Breast epithelium (tissue), 4 donors: Measurements from ENCODE around the gene EHD4. TPM values are rescaled to one million over a fixed set of nuclear protein-coding genes. Genes with fewer than 3 reads are reported as not detected.
A peak's percentile ranks its signal among the peaks of the same experiment; 100 is the strongest.

Experiments used
- DNase-seq, 2 donors: peaks; one replicate each; pipeline ENCODE4 v3.0.0-alpha.2; 2019; ENCODE audit warnings: low spot score in 2 of 2
- H3K27ac ChIP-seq, 2 donors: fragments of 200-600 bp; sonication (generic) in 1 of 2; one replicate each; pipeline ENCODE4 v1.5.1; 2016 to 2019; ENCODE audit warnings: mild to moderate bottlenecking in 1 of 2
- H3K27me3 ChIP-seq, 2 donors: fragments of 200-600 bp; sonication (generic) in 1 of 2; one replicate each; pipeline versions ENCODE4 v1.5.1 to v1.6.0; 2017 to 2019; ENCODE audit warnings: control low read depth in 1 of 2, mild to moderate bottlenecking in 1 of 2
- H3K36me3 ChIP-seq: fragments of 200-600 bp; one replicate; pipeline ENCODE4 v1.5.1; 2019
- H3K4me1 ChIP-seq, 2 donors: fragments of 200-600 bp; sonication (generic); one replicate each; pipeline ENCODE4 v1.5.1; 2016 to 2019; ENCODE audit warnings: control low read depth in 1 of 2
- H3K4me3 ChIP-seq, 3 donors: fragments of 200-600 bp; sonication (generic); 1 replicate in 2 of 3; 2 replicates in 1 of 3; pipeline ENCODE4 v1.5.1; 2016 to 2019; ENCODE audit warnings: mild to moderate bottlenecking in 3 of 3, moderate library complexity in 2 of 3
- H3K9me3 ChIP-seq, 2 donors: fragments of 200-600 bp; sonication (generic) in 1 of 2; one replicate each; pipeline ENCODE4 v1.5.1; 2016 to 2019; ENCODE audit warnings: control low read depth in 1 of 2
- CTCF ChIP-seq, 3 donors: fragments of 450-650 bp; IDR thresholded peaks; one replicate each; pipeline ENCODE4 v1.5.1; 2016 to 2017; ENCODE audit warnings: antibody characterized with exemption in 3 of 3, mild to moderate bottlenecking in 3 of 3, moderate library complexity in 3 of 3
- POLR2A ChIP-seq: fragments of 450-650 bp; IDR thresholded peaks from one replicate; pipeline ENCODE4 v1.6.1; 2016; ENCODE audit warnings: antibody characterized with exemption, mild to moderate bottlenecking, moderate library complexity
- POLR2AphosphoS5 ChIP-seq, 3 donors: sonication (generic); formaldehyde crosslinking; IDR thresholded peaks; one replicate each; pipeline ENCODE4 v1.6.1; 2017; ENCODE audit warnings: antibody characterized with exemption in 3 of 3
- intact Hi-C: fragments of 100-400 bp; cut with DNase I; formaldehyde crosslinking; loops from one replicate; pipeline ENCODE4 v1.15.1; 2023; ENCODE audit warnings: low total_unique reads
- total RNA-seq, 3 donors: library from RNA; depleted of rRNA; stranded (reverse); fragments of >200 nt; gene quantifications; one replicate each; pipeline ENCODE4 v1.1.0, GENCODE V29; 2016

EHD4 gene
- total RNA-seq, 3 donors from 2014 or later: 30.2 to 30.5 (median 30.4) TPM

- no peak for DNase-seq
- H3K36me3 ChIP-seq: no peaks in the 10 kb centered on the region
- TF ChIP-seq POLR2A (no peak), POLR2AphosphoS5 (IDR thresholded peaks at IDR 0.05) (no peak), CTCF (IDR thresholded peaks at IDR 0.05) (no peak)
- H3K27ac ChIP-seq: peak overlapping the region; percentile 28 to 87
- no peak overlapping the region for H3K4me3 ChIP-seq
- H3K9me3 ChIP-seq: no peaks in the 10 kb centered on the region
- intact Hi-C loops: no loop called here
- no peaks in the 10 kb centered on the region for H3K27me3 ChIP-seq
- H3K4me1 ChIP-seq: peaks cover 6 to 73% of the 10 kb centered on the region in 2 donors
Observed at GRCh38 chr15:41930221-41930866, 42.0 kb downstream of the EHD4 start.

DNA sequence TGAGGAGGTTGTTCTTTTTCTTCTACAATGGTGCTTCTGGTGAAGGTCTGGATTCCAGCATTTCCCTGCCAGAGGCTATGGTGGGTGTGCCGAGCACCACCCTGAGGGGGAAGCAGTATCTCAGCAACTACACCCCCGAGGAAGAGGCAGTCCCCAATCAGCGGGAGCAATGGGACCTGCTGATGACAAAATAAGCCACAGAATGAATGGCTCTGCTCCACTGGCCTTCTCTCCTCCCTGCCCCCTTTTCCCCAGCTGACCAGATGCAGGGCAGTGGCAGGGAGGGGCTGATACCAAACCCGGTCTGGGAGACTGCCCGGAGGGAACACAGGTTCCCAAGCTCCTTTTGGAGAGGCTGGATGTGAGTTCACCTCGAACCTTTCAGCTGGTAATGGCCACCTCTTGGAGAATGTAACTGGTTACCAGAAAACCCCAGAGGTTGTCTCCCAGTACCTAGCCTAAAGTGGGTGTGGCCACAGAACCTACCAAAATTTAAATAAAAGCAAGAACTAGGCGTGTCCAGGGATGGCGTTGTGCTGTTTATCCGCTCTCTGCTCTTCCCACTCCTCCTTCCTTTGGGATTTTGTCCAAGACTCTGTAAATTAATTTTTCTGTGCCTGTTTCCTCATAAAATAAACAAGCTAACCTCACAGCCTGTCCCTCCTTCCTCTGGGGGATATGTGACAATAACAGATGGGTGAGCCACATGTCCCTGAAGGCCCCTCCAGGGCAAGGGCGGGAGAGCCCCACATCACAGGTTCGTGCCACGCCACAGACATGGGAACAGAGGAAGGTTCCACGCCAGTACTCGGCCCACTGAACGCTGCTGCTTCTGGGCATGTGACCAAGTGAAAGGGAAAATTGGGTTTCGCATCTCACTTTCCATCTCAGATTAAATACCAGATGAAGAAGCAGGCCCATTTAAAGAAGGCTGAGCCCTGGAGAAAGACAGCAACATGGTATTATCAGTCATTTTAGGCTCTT lies 43.4 kb downstream of the EHD4 start:
- H3K4me3 ChIP-seq: no peak overlapping the region
- H3K4me1 ChIP-seq: peaks cover 6 to 62% of the 10 kb centered on the region in 2 donors
- TF ChIP-seq POLR2A: no peak
- no peak for TF ChIP-seq POLR2AphosphoS5 (IDR thresholded peaks at IDR 0.05)
- TF ChIP-seq CTCF (IDR thresholded peaks at IDR 0.05): no peak
- intact Hi-C loops: no loop called here
- H3K36me3 ChIP-seq: no peaks in the 10 kb centered on the region
- H3K9me3 ChIP-seq: no peaks in the 10 kb centered on the region
- no peaks in the 10 kb centered on the region for H3K27me3 ChIP-seq
- peak overlapping the region; percentile 28 to 87 for H3K27ac ChIP-seq
- DNase-seq: no peak

- peaks cover 4 to 56% of the 10 kb centered on the region in 2 donors for H3K4me1 ChIP-seq
- no peaks in the 10 kb centered on the region for H3K9me3 ChIP-seq
- no peak for TF ChIP-seq POLR2A
- no peak for TF ChIP-seq CTCF (IDR thresholded peaks at IDR 0.05)
- TF ChIP-seq POLR2AphosphoS5 (IDR thresholded peaks at IDR 0.05): no peak
- H3K4me3 ChIP-seq: no peak overlapping the region
- intact Hi-C loops: no loop called here
- no peak for DNase-seq
- H3K27me3 ChIP-seq: no peaks in the 10 kb centered on the region
- peak overlapping the region; percentile 48 to 87 for H3K27ac ChIP-seq
- no peaks in the 10 kb centered on the region for H3K36me3 ChIP-seq
Observed at GRCh38 chr15:41928100-41928499, 44.3 kb downstream of the EHD4 start.

- Histone ChIP-seq H3K9me3 (no peaks in the 10 kb centered on the region), H3K4me1 (peaks cover 0 to 50% of the 10 kb centered on the region in 2 donors)
Observed at GRCh38 chr15:41927536-41927935, 44.8 kb downstream of the EHD4 start.

More at GRCh38 chr15:41927536-41927935, 44.8 kb downstream of the EHD4 start:
- TF ChIP-seq POLR2A (no peak), CTCF (IDR thresholded peaks at IDR 0.05) (no peak), POLR2AphosphoS5 (IDR thresholded peaks at IDR 0.05) (no peak)
- no peak for DNase-seq
- Histone ChIP-seq H3K4me3 (no peak overlapping the region), H3K27ac (peak overlapping the region; percentile 48 to 87), H3K36me3 (no peaks in the 10 kb centered on the region), H3K27me3 (no peaks in the 10 kb centered on the region)
- intact Hi-C loops: no loop called here
